Measurements from ENCODE around the gene RIC1.

The RIC1 gene

GRCh38 chr9:5817862-5818261 lies 189.0 kb downstream of the RIC1 start:
- H3K4me3 ChIP-seq (ENCODE audit: low read length), result no peak overlapping the region
- no peak for TF ChIP-seq ZNF274 (IDR thresholded peaks at IDR 0.05; ENCODE audit: low read depth, low read length)

GRCh38 chr9:5818424-5819142 lies 189.7 kb downstream of the RIC1 start:
- no peak for TF ChIP-seq ZNF274 (IDR thresholded peaks at IDR 0.05; ENCODE audit: low read depth, low read length)
- H3K4me3 ChIP-seq (ENCODE audit: low read length), result no peak overlapping the region

DNA sequence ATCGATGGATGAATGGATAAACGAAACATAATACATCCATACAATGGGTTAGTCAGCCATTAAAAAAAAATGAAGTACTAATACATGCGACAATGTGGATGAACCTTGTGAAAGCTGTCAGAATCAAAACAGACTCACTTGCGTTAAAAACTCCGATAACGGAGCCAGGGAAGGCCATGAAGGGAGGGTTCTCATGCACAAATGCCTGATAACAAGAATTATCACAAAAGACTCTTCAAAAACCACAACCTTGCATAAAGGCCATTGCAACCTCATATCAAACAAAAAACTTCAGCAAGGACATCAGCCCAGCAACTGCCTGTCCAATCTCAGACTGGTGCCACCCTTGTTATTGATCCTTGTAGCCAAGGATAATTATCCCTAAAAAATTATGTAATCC lies 190.3 kb downstream of the RIC1 start:
- TF ChIP-seq ZNF274 (IDR thresholded peaks at IDR 0.05; ENCODE audit: low read depth, low read length), result no peak
- no peak overlapping the region for H3K4me3 ChIP-seq (ENCODE audit: low read length)

GRCh38 chr9:5820425-5820824 lies 191.5 kb downstream of the RIC1 start:
- no peak overlapping the region for H3K4me3 ChIP-seq (ENCODE audit: low read length)
- TF ChIP-seq ZNF274 (IDR thresholded peaks at IDR 0.05; ENCODE audit: low read depth, low read length), result no peak

GRCh38 chr9:5825223-5825622 lies 196.3 kb downstream of the RIC1 start:
- H3K4me3 ChIP-seq (ENCODE audit: low read length), result no peak overlapping the region
- no peak for TF ChIP-seq ZNF274 (IDR thresholded peaks at IDR 0.05; ENCODE audit: low read depth, low read length)
